Measurements from ENCODE around the gene ETS1.
A peak's percentile ranks its signal among the peaks of the same experiment; 100 is the strongest.

Gene ETS1

DNA sequence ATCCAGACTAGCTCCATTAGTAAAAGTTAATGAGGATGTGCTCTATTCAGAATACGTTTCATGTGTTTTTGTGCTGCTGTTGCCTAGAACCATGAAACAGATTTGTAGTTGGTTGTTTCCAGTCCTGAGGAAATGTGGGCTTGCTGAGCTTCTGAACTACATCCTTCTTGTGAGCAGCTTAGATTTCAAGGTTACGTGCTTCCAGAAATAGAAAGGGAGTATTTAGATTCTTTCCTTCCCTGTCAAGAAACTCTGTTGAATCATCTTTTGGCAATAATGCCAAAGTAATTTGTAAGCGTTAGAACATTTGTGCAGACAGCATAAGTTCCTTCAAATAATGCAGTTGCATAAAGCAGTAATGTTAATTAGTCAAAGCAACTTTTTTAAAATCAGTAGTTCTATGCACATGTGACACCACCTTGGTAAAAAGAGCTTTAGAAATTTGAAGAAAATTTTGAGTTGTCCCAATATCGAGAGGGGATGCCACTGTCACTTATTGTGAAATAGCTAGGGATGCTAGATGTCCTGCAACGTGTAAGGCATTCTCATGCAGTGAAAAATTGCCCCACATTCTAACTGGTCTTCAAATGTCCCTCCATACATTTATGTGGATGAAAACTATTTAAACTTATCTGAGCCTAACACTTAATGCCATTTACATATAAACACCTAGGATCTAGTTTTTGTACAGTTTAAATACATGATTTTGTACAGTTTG, 169.6 kb downstream of the ETS1 start:
- peak; percentile 73 for DNase-seq (ENCODE audit: extremely low read depth, low read depth)
- TF ChIP-seq, protein P1, sequence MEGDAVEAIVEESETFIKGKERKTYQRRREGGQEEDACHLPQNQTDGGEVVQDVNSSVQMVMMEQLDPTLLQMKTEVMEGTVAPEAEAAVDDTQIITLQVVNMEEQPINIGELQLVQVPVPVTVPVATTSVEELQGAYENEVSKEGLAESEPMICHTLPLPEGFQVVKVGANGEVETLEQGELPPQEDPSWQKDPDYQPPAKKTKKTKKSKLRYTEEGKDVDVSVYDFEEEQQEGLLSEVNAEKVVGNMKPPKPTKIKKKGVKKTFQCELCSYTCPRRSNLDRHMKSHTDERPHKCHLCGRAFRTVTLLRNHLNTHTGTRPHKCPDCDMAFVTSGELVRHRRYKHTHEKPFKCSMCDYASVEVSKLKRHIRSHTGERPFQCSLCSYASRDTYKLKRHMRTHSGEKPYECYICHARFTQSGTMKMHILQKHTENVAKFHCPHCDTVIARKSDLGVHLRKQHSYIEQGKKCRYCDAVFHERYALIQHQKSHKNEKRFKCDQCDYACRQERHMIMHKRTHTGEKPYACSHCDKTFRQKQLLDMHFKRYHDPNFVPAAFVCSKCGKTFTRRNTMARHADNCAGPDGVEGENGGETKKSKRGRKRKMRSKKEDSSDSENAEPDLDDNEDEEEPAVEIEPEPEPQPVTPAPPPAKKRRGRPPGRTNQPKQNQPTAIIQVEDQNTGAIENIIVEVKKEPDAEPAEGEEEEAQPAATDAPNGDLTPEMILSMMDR (IDR thresholded peaks at IDR 0.05; ENCODE audit: low read depth, low read length, missing control alignments), result no peak
- H3K4me3 ChIP-seq (replicated peaks; ENCODE audit: low read depth, low read length), result no peak overlapping the region

DNA sequence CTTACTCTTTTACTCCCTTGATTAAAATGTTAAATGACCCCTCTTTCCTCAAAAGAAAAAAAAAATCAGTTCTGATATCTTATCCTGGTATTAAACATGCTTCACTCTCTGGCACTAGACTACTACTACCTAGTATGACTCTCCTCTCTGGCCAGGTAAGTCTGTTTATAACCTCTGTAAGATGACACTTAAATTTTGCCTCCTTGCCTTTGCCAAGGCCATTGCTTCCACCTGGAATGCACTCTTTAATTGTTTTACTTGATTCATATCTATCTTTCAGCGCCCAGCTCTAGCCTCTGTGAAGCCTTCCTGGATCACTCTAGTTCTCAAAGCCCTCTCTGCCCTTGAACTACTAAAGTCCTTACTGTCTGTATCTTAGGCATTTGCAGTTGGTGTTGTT, 170.4 kb downstream of the ETS1 start:
- no peak overlapping the region for H3K4me3 ChIP-seq (replicated peaks; ENCODE audit: low read depth, low read length)
- TF ChIP-seq, protein P1 (IDR thresholded peaks at IDR 0.05; ENCODE audit: low read depth, low read length, missing control alignments), result no peak
- DNase-seq (ENCODE audit: extremely low read depth, low read depth), result no peak

DNA sequence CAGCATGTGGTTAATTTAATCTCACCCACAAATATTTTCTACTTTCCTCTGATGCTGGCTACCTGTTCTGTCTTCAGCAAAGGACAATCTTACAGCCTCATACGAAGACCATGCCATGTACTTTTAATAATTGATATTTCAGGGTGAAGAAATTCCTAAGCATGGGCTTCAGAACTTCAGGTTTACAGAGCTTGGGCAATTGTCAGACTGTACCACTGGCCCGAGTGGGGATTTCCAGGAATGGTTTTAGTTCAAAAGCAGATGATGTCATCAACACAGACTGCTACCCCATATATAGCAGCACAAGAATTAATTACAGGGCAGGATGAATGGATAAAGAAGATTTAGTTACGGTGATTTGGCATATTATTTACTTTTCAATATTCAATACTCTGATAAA, 171.8 kb downstream of the ETS1 start:
- no peak for DNase-seq (ENCODE audit: extremely low read depth, low read depth)
- TF ChIP-seq, protein P1 (IDR thresholded peaks at IDR 0.05; ENCODE audit: low read depth, low read length, missing control alignments), result no peak
- no peak overlapping the region for H3K4me3 ChIP-seq (replicated peaks; ENCODE audit: low read depth, low read length)

DNA sequence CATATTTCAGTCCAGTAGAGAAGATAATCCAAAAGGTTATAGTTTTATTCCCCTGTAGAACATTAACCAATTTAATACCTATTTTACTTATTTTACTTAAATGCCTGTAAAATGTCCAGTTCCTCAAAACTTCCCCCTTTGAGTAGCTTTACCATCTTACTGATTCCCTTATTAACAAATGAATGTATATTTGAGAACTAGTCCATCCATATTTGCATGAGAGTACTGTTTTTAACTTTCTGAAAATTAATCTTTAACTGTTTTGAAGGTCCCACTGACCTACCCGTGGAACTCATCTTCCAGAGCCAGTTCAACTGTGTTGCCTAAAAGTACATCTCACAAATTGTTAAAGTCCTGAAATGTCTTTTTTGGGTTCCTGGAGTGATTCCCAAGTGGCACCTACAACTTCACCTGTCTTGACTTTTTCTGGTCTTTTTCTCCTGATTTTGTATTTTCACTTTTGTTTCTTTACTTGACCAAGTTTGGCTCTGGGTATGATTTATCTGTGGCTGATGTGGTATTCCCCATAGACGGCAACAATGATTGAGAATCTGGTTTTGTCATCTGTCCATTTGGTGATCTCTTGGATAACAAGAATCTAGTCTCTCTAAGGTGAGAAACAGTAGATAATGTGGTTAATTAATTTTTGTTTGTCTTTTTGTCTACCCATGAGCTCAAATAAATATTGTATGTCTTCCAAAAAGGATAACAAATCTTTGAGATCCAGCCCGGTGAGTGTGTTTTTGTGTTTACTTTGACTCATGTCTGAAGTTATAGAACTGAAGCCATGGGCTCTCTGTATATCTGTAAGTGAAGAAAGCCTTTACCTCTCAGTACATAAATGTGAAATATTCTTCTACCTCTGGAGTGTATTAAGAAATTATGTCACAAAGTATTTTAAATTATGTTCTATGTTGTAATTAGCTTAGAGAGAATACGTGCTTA, 174.2 kb downstream of the ETS1 start:
- TF ChIP-seq, protein P1 (IDR thresholded peaks at IDR 0.05; ENCODE audit: low read depth, low read length, missing control alignments), result no peak
- no peak for DNase-seq (ENCODE audit: extremely low read depth, low read depth)
- H3K4me3 ChIP-seq (replicated peaks; ENCODE audit: low read depth, low read length), result no peak overlapping the region

DNA sequence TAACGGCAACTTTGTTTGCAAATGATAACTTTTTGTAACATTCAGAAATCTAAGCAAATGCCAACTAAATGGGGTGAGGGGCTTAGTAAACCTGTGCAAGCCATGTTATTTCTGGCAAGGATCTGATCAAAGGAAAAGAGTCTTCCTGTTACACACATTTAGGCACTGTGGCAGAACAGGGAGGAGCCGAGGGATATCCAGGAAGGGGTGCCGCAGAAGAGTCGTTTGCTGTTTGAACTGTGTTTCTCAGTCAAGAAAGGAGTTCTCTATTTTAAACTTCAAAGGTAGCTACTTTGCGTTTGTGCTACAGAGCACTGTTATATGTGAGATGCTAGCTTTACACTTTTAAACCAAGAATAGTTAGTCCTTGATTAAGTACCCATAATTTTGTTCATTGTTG, 175.5 kb downstream of the ETS1 start:
- H3K4me3 ChIP-seq (replicated peaks; ENCODE audit: low read depth, low read length), result no peak overlapping the region
- no peak for DNase-seq (ENCODE audit: extremely low read depth, low read depth)
- TF ChIP-seq, protein P1 (IDR thresholded peaks at IDR 0.05; ENCODE audit: low read depth, low read length, missing control alignments), result no peak

DNA sequence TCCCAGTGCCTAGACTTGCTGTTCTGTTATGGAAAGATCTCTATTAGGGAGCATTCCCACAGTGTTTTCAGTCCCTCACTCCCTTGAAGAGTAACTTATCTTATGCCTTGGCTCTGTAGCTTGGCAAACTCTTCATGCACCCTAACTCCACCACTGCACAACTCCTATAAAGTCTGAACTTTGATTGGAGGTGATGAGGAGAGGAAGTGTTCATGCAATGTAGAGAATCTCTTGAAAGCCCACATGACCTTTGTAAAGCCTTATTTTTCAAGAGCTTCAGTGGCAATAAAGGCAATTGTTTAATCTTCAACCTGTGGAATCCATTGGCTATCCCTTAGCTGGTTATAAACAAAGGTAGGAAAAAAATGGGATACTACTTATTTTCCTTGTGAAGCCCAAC, 176.2 kb downstream of the ETS1 start:
- TF ChIP-seq, protein P1 (IDR thresholded peaks at IDR 0.05; ENCODE audit: low read depth, low read length, missing control alignments), result no peak
- no peak for DNase-seq (ENCODE audit: extremely low read depth, low read depth)
- H3K4me3 ChIP-seq (replicated peaks; ENCODE audit: low read depth, low read length), result no peak overlapping the region

Measured in HFF-Myc (cell line).